ENCODE results near the gene KCNQ1OT1. TPM values are rescaled to one million over a fixed set of nuclear protein-coding genes. Genes with fewer than 3 reads are reported as not detected.

The KCNQ1OT1 gene
- total RNA-seq, 1 experiment from 2014 or later = 2.4 TPM

DNA sequence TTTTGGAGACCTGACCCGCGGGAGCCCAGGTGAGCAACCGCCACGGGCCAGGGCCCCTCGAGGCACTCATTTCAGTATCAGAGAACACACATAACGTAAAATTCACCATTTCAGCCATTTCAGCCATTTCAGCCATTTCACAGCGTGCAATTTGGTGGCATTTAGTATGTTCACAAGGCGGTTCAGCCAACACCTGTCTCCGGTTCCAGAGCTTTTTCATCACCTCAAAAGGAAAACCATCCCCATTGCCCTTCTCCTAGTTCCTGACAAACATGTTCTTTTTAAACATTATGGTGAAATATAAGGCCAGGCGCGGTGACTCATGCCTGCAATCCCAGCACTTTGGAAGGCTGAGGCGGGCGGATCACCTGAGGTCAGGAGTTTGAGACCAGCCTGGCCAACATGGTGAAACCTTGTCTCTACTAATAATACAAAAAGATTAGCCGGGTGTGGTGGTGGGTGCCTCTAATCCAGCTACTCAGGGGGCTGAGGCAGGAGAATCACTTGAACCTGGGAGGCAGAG, 135.7 kb downstream of the KCNQ1OT1 start (continued):
- TF ChIP-seq, protein P1, sequence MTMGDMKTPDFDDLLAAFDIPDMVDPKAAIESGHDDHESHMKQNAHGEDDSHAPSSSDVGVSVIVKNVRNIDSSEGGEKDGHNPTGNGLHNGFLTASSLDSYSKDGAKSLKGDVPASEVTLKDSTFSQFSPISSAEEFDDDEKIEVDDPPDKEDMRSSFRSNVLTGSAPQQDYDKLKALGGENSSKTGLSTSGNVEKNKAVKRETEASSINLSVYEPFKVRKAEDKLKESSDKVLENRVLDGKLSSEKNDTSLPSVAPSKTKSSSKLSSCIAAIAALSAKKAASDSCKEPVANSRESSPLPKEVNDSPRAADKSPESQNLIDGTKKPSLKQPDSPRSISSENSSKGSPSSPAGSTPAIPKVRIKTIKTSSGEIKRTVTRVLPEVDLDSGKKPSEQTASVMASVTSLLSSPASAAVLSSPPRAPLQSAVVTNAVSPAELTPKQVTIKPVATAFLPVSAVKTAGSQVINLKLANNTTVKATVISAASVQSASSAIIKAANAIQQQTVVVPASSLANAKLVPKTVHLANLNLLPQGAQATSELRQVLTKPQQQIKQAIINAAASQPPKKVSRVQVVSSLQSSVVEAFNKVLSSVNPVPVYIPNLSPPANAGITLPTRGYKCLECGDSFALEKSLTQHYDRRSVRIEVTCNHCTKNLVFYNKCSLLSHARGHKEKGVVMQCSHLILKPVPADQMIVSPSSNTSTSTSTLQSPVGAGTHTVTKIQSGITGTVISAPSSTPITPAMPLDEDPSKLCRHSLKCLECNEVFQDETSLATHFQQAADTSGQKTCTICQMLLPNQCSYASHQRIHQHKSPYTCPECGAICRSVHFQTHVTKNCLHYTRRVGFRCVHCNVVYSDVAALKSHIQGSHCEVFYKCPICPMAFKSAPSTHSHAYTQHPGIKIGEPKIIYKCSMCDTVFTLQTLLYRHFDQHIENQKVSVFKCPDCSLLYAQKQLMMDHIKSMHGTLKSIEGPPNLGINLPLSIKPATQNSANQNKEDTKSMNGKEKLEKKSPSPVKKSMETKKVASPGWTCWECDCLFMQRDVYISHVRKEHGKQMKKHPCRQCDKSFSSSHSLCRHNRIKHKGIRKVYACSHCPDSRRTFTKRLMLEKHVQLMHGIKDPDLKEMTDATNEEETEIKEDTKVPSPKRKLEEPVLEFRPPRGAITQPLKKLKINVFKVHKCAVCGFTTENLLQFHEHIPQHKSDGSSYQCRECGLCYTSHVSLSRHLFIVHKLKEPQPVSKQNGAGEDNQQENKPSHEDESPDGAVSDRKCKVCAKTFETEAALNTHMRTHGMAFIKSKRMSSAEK (CRISPR knock-in tag; IDR thresholded peaks at IDR 0.05; ENCODE audit: borderline replicate concordance) = no peak
- TF ChIP-seq RELA (CRISPR knock-in tag; IDR thresholded peaks at IDR 0.05; ENCODE audit: borderline replicate concordance) = no peak
- no peak for TF ChIP-seq ZNF396 (CRISPR knock-in tag; IDR thresholded peaks at IDR 0.05; ENCODE audit: borderline replicate concordance)
- TF ChIP-seq MXD4 (CRISPR knock-in tag; IDR thresholded peaks at IDR 0.05; ENCODE audit: borderline replicate concordance) = no peak
- no peak for TF ChIP-seq ETV6 (CRISPR knock-in tag; IDR thresholded peaks at IDR 0.05)
- no peak for TF ChIP-seq HMGA2 (CRISPR knock-in tag; IDR thresholded peaks at IDR 0.05)
- TF ChIP-seq, protein P2, sequence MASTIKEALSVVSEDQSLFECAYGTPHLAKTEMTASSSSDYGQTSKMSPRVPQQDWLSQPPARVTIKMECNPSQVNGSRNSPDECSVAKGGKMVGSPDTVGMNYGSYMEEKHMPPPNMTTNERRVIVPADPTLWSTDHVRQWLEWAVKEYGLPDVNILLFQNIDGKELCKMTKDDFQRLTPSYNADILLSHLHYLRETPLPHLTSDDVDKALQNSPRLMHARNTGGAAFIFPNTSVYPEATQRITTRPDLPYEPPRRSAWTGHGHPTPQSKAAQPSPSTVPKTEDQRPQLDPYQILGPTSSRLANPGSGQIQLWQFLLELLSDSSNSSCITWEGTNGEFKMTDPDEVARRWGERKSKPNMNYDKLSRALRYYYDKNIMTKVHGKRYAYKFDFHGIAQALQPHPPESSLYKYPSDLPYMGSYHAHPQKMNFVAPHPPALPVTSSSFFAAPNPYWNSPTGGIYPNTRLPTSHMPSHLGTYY (CRISPR knock-in tag; IDR thresholded peaks at IDR 0.05) = no peak
- TF ChIP-seq, protein P3, sequence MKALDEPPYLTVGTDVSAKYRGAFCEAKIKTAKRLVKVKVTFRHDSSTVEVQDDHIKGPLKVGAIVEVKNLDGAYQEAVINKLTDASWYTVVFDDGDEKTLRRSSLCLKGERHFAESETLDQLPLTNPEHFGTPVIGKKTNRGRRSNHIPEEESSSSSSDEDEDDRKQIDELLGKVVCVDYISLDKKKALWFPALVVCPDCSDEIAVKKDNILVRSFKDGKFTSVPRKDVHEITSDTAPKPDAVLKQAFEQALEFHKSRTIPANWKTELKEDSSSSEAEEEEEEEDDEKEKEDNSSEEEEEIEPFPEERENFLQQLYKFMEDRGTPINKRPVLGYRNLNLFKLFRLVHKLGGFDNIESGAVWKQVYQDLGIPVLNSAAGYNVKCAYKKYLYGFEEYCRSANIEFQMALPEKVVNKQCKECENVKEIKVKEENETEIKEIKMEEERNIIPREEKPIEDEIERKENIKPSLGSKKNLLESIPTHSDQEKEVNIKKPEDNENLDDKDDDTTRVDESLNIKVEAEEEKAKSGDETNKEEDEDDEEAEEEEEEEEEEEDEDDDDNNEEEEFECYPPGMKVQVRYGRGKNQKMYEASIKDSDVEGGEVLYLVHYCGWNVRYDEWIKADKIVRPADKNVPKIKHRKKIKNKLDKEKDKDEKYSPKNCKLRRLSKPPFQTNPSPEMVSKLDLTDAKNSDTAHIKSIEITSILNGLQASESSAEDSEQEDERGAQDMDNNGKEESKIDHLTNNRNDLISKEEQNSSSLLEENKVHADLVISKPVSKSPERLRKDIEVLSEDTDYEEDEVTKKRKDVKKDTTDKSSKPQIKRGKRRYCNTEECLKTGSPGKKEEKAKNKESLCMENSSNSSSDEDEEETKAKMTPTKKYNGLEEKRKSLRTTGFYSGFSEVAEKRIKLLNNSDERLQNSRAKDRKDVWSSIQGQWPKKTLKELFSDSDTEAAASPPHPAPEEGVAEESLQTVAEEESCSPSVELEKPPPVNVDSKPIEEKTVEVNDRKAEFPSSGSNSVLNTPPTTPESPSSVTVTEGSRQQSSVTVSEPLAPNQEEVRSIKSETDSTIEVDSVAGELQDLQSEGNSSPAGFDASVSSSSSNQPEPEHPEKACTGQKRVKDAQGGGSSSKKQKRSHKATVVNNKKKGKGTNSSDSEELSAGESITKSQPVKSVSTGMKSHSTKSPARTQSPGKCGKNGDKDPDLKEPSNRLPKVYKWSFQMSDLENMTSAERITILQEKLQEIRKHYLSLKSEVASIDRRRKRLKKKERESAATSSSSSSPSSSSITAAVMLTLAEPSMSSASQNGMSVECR (CRISPR knock-in tag; IDR thresholded peaks at IDR 0.05; ENCODE audit: borderline replicate concordance) = no peak
- no peak for TF ChIP-seq GTF2I (CRISPR knock-in tag; conservative IDR thresholded peaks at IDR 0.05)
- no peak for TF ChIP-seq TEAD1 (CRISPR knock-in tag; IDR thresholded peaks at IDR 0.05)
- no peak for TF ChIP-seq TCF7 (CRISPR knock-in tag; IDR thresholded peaks at IDR 0.05; ENCODE audit: low read depth)
- no peak for TF ChIP-seq GABPB1 (CRISPR knock-in tag; IDR thresholded peaks at IDR 0.05)
- no peak for TF ChIP-seq TP53 (CRISPR knock-in tag; IDR thresholded peaks at IDR 0.05)
- no peak for TF ChIP-seq NFE2L1 (CRISPR knock-in tag; IDR thresholded peaks at IDR 0.05)
- TF ChIP-seq, protein P4, sequence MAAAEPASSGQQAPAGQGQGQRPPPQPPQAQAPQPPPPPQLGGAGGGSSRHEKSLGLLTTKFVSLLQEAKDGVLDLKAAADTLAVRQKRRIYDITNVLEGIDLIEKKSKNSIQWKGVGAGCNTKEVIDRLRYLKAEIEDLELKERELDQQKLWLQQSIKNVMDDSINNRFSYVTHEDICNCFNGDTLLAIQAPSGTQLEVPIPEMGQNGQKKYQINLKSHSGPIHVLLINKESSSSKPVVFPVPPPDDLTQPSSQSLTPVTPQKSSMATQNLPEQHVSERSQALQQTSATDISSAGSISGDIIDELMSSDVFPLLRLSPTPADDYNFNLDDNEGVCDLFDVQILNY (CRISPR knock-in tag; IDR thresholded peaks at IDR 0.05) = no peak
- no peak for TF ChIP-seq FOXK1 (CRISPR knock-in tag; IDR thresholded peaks at IDR 0.05)
